Vagina (tissue), 2 donors: ENCODE data around the gene FLT1.

Source experiments
- CTCF ChIP-seq, 3 experiments: fragments of 450-650 bp in 2 of 3; fragments of 200-600 bp in 1 of 3; sonication (generic) in 1 of 3; IDR thresholded peaks; one replicate each; pipeline ENCODE4 v1.5.1; 2017 to 2019; ENCODE audit warnings: antibody characterized with exemption in 3 of 3, mild to moderate bottlenecking in 2 of 3, moderate library complexity in 2 of 3
- POLR2A ChIP-seq, 2 donors: fragments of 450-650 bp; IDR thresholded peaks; one replicate each; pipeline ENCODE4 v1.6.1; 2017; ENCODE audit warnings: antibody characterized with exemption in 2 of 2, mild to moderate bottlenecking in 2 of 2, moderate library complexity in 2 of 2

- TF ChIP-seq CTCF (IDR thresholded peaks at IDR 0.05) = no peak
- no peak for TF ChIP-seq POLR2A (IDR thresholded peaks at IDR 0.05)
These were observed 2.2 kb downstream of the FLT1 start for GRCh38 chr13:28492569-28493367.
